Caco-2 (cell line): ENCODE data around the gene SLC20A1. TPM values are rescaled to one million over a fixed set of nuclear protein-coding genes. Genes with fewer than 3 reads are reported as not detected.

Experiments used
- BruUV-seq: library from RNA; stranded (reverse); fragments of 400-500 nt; replicated peaks from 2 replicates; lab custom pipeline; 2021; lab: Mats Ljungman, UMichigan
- CTCF ChIA-PET: fragments of 300-600 bp; sonication (Branson Sonifier 250); formaldehyde crosslinking; loops from one replicate; lab custom pipeline; 2022; ENCODE audit warnings: antibody characterized with exemption; lab: Charles Lee
- POLR2A ChIA-PET: fragments of 300-600 bp; sonication (Branson Sonifier 250); formaldehyde crosslinking; loops from one replicate; lab custom pipeline; 2022; ENCODE audit warnings: antibody characterized with exemption; lab: Charles Lee
- DNase-seq, 2 experiments: peaks; one replicate each; pipeline versions ENCODE4 v3.0.0 to v3.0.0-alpha.2; 2020 to 2022
- H3K27me3 ChIP-seq: replicated peaks from 2 replicates; pipeline ENCODE4 v1.6.0; 2011; ENCODE audit warnings: low read length; ENCODE audit not compliant: control insufficient read depth, insufficient read depth
- H3K36me3 ChIP-seq: 2 replicates; pipeline ENCODE4 v1.5.1; 2011; ENCODE audit warnings: low read length; ENCODE audit not compliant: control insufficient read depth, insufficient read depth
- H3K4me1 ChIP-seq: fragments of 250-450 bp; sonication (Bioruptor Pico); 2 replicates; pipeline ENCODE4 v1.5.1; 2020; ENCODE audit warnings: mild to moderate bottlenecking
- H3K4me3 ChIP-seq: 2 replicates; pipeline ENCODE4 v1.5.1; 2011; ENCODE audit warnings: low read depth, mild to moderate bottlenecking, control low read depth, low read length
- H3K9me3 ChIP-seq: fragments of 250-450 bp; sonication (Bioruptor Pico); 2 replicates; pipeline ENCODE4 v1.5.1; 2020; ENCODE audit warnings: mild to moderate bottlenecking, moderate library complexity
- H3K27ac Mint-ChIP-seq: one replicate; pipeline ENCODE4 v1.8.0; 2022; ENCODE audit warnings: mixed read lengths; ENCODE audit not compliant: unreplicated experiment
- H3K27me3 Mint-ChIP-seq: one replicate; pipeline ENCODE4 v1.8.0; 2022; ENCODE audit warnings: mixed read lengths; ENCODE audit not compliant: insufficient read depth, unreplicated experiment
- H3K36me3 Mint-ChIP-seq: one replicate; pipeline ENCODE4 v1.8.0; 2022; ENCODE audit warnings: mild to moderate bottlenecking, mixed read lengths; ENCODE audit not compliant: insufficient read depth, unreplicated experiment
- H3K4me1 Mint-ChIP-seq: one replicate; pipeline ENCODE4 v1.8.0; 2022; ENCODE audit warnings: low read depth, mixed read lengths; ENCODE audit not compliant: unreplicated experiment
- H3K4me3 Mint-ChIP-seq: one replicate; pipeline ENCODE4 v1.8.0; 2022; ENCODE audit warnings: mild to moderate bottlenecking, moderate library complexity, mixed read lengths; ENCODE audit not compliant: unreplicated experiment
- H3K9me3 Mint-ChIP-seq: one replicate; pipeline ENCODE4 v1.8.0; 2022; ENCODE audit warnings: mixed read lengths; ENCODE audit not compliant: unreplicated experiment
- CTCF ChIP-seq, 2 experiments: fragments of 200-600 bp in 1 of 2; IDR thresholded peaks; 1 replicate in 1 of 2; 2 replicates in 1 of 2; pipeline versions ENCODE4 v1.5.1 to v1.8.0; 2011 to 2022; ENCODE audit warnings: antibody characterized with exemption in 1 of 2, control low read depth in 1 of 2, inconsistent platforms in 1 of 2, low read depth in 1 of 2, low read length in 1 of 2, mild to moderate bottlenecking in 1 of 2, moderate library complexity in 1 of 2; ENCODE audit not compliant: insufficient read depth in 1 of 2, severe bottlenecking in 1 of 2, unreplicated experiment in 1 of 2
- intact Hi-C: fragments of 100-400 bp; cut with micrococcal nuclease; formaldehyde crosslinking; loops from one replicate; pipeline ENCODE4 v1.10.0; 2022; ENCODE audit not compliant: unreplicated experiment
- total RNA-seq: library from RNA; stranded (reverse); gene quantifications from 2 replicates; pipeline ENCODE4 v1.2.3, GENCODE V29; 2022

Gene SLC20A1
- total RNA-seq, 1 experiment from 2014 or later, result 91.1 TPM

GRCh38 chr2:112680666-112681101, 34.9 kb downstream of the SLC20A1 start:
- Mint-ChIP-seq H3K27me3 (no peaks in the 10 kb centered on the region), H3K4me3 (no peak overlapping the region), H3K27ac (no peak overlapping the region), H3K9me3 (no peaks in the 10 kb centered on the region), H3K36me3 (no peaks in the 10 kb centered on the region), H3K4me1 (no peaks in the 10 kb centered on the region)
- no peak for TF ChIP-seq CTCF (IDR thresholded peaks at IDR 0.05; ENCODE audit: insufficient read depth in 1 of 2, low read depth in 1 of 2, low read length in 1 of 2, severe bottlenecking in 1 of 2, unreplicated experiment in 1 of 2)
- no peaks in the 10 kb centered on the region for H3K4me1 ChIP-seq
- no peak overlapping the region for H3K4me3 ChIP-seq
- no TSS peak for BruUV-seq
- intact Hi-C loops, result no loop called here
- no peaks in the 10 kb centered on the region for H3K9me3 ChIP-seq
- DNase-seq, result no peak
- H3K36me3 ChIP-seq, result no peaks in the 10 kb centered on the region
- H3K27me3 ChIP-seq, result no peaks in the 10 kb centered on the region
- ChIA-PET CTCF (no interaction called here), POLR2A (no interaction called here)

GRCh38 chr2:112682101-112682500, 36.4 kb downstream of the SLC20A1 start:
- Mint-ChIP-seq H3K36me3 (no peaks in the 10 kb centered on the region), H3K4me3 (no peak overlapping the region), H3K4me1 (no peaks in the 10 kb centered on the region), H3K9me3 (no peaks in the 10 kb centered on the region), H3K27ac (no peak overlapping the region), H3K27me3 (no peaks in the 10 kb centered on the region)
- H3K36me3 ChIP-seq, result no peaks in the 10 kb centered on the region
- H3K4me3 ChIP-seq, result no peak overlapping the region
- no peaks in the 10 kb centered on the region for H3K9me3 ChIP-seq
- POLR2A ChIA-PET, result no interaction called here
- BruUV-seq, result no TSS peak
- CTCF ChIA-PET, result no interaction called here
- H3K27me3 ChIP-seq, result no peaks in the 10 kb centered on the region
- no peak for TF ChIP-seq CTCF (IDR thresholded peaks at IDR 0.05; ENCODE audit: insufficient read depth in 1 of 2, low read depth in 1 of 2, low read length in 1 of 2, severe bottlenecking in 1 of 2, unreplicated experiment in 1 of 2)
- intact Hi-C loops, result no loop called here
- no peaks in the 10 kb centered on the region for H3K4me1 ChIP-seq
- DNase-seq, result no peak

GRCh38 chr2:112683550-112684414, 38.0 kb downstream of the SLC20A1 start:
- no peak for DNase-seq
- intact Hi-C loops, result no loop called here
- no peak for TF ChIP-seq CTCF (IDR thresholded peaks at IDR 0.05; ENCODE audit: insufficient read depth in 1 of 2, low read depth in 1 of 2, low read length in 1 of 2, severe bottlenecking in 1 of 2, unreplicated experiment in 1 of 2)
- no peak overlapping the region for H3K4me3 ChIP-seq
- no peaks in the 10 kb centered on the region for H3K4me1 ChIP-seq
- H3K36me3 ChIP-seq, result no peaks in the 10 kb centered on the region
- Mint-ChIP-seq H3K4me1 (no peaks in the 10 kb centered on the region), H3K36me3 (no peaks in the 10 kb centered on the region), H3K9me3 (no peaks in the 10 kb centered on the region), H3K4me3 (no peak overlapping the region), H3K27me3 (no peaks in the 10 kb centered on the region), H3K27ac (no peak overlapping the region)
- POLR2A ChIA-PET, result no interaction called here
- CTCF ChIA-PET, result no interaction called here
- no peaks in the 10 kb centered on the region for H3K9me3 ChIP-seq
- no peaks in the 10 kb centered on the region for H3K27me3 ChIP-seq
- no TSS peak for BruUV-seq
